ENCODE results near the gene RASL11A.

DNA sequence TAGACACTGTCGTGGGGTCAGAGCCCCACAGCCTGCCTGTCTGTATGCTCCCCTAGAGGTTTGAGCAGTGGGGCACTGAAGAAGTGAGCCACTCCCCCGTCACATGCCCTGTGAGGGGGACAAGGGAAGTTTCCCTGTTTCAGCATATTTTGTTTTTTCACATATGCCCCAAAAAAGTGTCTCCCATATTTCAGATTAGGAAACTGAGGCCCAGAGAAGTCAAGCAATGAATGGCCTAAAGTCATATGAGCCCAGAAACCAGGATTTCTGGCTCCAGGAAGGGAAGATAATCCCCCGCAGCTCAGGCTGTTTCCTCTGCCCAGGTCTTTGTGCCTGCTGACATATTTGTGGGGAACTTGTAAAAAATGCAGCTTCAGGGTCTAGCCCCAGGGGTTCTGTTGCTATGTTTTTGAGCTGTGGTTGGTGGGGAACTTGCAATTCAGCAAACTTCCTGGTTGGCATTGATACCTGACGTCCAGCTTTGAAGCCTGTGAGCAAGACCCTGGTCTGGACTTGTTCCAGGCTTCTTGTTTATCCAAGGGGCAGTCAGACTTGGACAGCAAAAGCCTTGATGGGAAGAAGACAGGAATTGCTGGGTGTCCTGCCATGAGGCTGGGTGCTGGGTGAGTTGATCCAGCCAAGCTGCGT is 9.5 kb downstream of the RASL11A start:
- TF ChIP-seq, protein P1, sequence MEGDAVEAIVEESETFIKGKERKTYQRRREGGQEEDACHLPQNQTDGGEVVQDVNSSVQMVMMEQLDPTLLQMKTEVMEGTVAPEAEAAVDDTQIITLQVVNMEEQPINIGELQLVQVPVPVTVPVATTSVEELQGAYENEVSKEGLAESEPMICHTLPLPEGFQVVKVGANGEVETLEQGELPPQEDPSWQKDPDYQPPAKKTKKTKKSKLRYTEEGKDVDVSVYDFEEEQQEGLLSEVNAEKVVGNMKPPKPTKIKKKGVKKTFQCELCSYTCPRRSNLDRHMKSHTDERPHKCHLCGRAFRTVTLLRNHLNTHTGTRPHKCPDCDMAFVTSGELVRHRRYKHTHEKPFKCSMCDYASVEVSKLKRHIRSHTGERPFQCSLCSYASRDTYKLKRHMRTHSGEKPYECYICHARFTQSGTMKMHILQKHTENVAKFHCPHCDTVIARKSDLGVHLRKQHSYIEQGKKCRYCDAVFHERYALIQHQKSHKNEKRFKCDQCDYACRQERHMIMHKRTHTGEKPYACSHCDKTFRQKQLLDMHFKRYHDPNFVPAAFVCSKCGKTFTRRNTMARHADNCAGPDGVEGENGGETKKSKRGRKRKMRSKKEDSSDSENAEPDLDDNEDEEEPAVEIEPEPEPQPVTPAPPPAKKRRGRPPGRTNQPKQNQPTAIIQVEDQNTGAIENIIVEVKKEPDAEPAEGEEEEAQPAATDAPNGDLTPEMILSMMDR (conservative IDR thresholded peaks at IDR 0.05 in 1 of 2, IDR thresholded peaks at IDR 0.05 in 1 of 2; ENCODE audit: extremely low read depth in 1 of 2, insufficient read depth in 1 of 2, low read depth in 1 of 2, low read length in 2 of 2): no peak
- no peak for TF ChIP-seq EZH2 (IDR thresholded peaks at IDR 0.05; ENCODE audit: borderline replicate concordance, low read length)
